Stimulated activated CD8-positive, alpha-beta memory T cell treated with anti-CD3 and anti-CD28 coated beads, Interleukin-4, amount 100 ng/mL, for 4 hours (primary cell): ENCODE data around the gene GJA4.
"Not testable (repeated sequence)": the region's sequence is repeated elsewhere in the genome, so short reads cannot be mapped to it uniquely, and the experiment has no call there.

Experiments
- DNase-seq, 2 donors: peaks; one replicate each; pipeline ENCODE4 v3.0.0-alpha.2; 2020; ENCODE audit warnings: low read depth in 2 of 2, low spot score in 1 of 2

GJA4 gene

DNA sequence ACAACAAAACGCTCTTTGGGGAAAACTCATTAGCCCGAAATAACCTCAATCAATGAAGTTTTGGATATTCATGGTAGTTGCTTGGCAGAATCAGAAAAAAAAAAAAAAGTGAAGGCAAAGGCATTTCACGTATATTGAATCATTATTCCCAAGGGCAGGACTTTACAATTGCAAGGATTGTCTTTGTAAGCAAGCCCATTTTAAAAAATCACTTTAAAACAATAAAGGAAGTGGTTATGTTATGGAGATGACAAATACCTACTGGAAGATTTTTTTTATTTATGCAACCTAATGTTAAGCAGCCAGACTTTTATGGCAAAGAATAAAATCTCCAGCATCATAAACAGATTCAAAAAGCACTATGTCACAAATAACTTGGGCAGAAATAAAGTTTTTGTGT, 23.9 kb upstream of the GJA4 start:
- no peak for DNase-seq

DNA sequence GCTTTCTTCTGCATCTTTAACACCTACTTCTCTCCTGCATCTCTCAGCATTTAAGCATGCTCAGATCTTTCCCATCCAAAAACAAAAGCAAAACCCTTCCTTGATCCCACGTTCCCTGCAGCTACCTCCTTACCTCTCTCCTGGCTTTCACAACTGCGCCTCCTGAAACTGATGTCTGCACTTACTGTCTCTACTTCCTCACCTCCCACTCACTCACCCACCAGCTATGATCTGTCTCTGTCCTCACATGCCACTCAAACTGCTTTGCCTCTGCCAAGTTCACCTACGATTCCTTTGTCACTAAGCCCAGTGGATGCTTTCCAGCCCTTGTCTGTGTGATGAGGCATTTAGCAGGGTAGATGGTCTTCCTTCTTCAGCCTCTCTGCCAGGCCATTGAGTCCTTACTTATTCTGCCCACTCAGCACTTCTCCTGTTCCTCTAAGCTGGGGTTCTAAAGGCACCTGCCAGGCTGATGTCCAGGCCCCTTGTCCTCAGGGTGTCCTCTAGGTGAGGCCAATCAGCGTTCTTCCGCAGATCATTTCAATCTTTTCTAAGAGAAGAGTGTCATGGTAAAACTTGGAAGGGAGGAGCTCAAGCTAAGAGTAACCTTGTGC, 21.8 kb upstream of the GJA4 start:
- no peak for DNase-seq

DNA sequence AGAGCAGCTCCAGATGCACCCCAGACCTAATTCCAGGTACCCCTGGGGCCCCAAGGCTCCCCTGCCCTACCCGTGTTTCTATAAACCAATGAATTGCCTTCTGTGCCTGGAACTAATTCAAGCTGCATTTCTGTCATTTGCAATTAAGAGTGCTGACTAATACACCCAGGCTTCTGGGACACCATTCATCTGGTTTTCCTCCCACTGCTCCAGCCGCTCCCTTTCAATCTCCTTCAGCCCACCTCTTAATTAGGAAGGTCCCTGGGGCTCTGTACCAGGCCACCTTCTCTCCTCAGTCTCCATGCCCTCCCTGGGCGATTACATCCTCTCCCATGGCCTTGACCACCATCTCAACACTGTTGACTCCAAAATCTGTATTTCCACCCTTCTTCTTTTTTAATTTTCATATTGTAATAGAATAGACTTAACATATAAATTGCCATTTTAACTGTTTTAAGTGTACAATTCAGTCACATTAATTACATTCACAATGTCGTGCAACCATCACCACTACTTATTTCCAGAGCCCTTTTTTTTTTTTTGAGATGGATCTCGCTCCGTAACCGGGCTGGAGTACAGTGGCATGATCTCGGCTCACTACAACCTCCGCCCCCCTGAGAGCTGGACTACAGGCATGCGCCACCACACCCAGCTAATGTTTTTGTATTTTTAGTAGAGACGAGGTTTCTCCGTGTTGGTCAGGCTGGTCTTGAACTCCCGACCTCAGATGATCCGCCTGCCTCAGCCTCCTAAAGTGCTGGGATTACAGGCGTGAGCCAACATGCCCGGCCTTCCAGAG, 21.0 kb upstream of the GJA4 start:
- no peak for DNase-seq

GRCh38 chr1:34773114-34773513, 19.7 kb upstream of the GJA4 start:
- DNase-seq: not testable (repeated sequence)

DNA sequence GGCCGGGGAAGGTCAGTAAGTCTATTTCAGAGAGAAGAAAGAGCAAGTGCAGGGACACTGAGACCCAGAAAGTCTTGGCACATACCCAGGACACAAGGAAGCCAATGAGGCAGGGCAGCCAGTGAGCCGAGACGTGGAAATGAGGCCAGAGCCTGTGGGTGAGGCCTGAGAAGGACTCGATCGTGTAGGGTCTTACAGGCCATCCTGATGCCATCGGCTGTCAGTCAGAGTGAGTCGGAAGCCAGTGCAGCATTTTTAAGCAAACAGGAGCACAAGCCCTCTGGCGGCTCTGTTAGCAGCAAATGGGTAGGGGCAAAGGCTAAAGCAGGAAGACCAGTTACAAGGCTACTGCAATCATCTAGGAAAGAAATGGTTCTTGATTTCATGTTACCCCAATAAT, 17.8 kb upstream of the GJA4 start:
- DNase-seq: no peak

DNA sequence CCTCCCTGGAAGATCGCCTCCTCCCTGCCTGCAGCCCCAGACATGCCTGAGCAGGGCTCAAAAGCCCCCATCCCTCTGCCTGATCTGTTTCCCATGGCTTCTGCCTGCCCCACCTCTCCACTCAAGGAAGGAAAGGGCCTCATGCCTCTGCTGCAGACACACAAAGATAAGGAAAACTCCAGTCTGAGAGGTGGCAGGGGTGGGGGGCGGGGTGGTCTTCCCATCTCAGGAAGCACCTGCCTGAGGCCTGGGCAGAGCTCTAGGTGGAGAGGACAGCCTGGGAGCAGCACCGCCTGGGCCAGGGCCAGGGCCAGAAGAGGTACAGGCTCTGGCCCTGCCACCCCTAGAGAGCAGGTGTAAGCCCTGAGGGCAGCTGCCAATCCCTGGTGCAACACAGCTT, 15.9 kb upstream of the GJA4 start:
- no peak for DNase-seq

GRCh38 chr1:34777519-34778321, 15.1 kb upstream of the GJA4 start:
- DNase-seq: no peak

GRCh38 chr1:34778381-34778780, 14.4 kb upstream of the GJA4 start:
- no peak for DNase-seq

DNA sequence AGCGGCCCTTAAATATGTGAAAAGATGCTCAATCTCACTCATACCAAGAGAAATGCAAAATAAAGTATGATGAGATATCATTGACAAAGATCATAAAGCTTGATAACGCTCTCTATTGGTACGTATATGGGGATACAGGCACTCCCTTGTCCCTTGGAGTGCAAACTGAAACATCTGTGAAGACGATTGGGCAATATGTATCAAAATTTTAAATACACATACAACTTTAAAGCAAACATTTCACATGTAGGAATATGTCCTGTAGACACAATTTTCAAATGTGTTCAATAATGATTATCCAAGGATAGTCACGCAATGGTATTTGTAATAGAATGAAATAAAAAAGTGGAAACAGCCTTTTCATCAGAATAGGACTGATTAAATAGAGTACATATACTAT, 13.8 kb upstream of the GJA4 start:
- DNase-seq: no peak

DNA sequence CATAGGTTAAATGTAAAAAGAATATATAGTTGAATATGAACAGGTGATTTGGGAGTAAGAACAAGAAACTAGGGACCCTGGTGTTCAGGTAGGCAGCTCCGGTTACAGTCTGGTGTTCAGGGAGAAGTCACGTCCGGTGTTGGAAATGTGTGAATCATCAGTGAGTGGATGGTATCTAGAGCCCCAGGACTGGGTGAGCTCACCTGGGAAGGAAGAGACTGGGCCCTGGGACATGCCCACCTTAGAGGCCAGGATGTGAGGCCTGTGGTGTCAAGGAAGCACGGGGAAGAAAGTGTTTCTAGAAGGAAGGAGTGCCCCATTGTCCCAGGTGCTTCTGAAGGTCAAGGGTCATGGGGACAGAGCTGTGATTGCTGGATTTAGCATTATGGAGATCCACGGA, 13.3 kb upstream of the GJA4 start:
- DNase-seq: no peak

DNA sequence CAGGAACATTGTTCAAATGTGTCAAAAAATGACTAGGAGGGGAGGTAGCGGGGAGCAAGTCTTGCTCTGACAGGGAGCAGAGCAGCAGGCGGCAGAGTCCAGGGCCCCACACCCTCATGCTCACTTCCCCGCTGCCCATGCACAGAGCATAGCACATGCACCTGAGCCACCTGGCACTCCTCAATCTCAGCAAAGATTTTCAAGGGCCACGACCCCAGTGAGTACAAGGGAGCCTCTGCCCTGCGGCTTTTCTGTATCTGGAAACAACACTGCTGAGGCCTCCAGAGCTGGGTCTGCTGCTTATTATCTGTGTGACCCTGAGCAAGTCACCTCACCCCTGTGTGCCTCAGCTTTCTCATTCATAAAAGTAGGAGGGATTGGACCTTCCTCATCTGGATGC, 12.8 kb upstream of the GJA4 start:
- no peak for DNase-seq

- DNase-seq: no peak
These were observed 12.3 kb upstream of the GJA4 start for GRCh38 chr1:34780528-34780927.

- DNase-seq: no peak
These were observed 11.5 kb upstream of the GJA4 start, which contains the start of gene GJB3 for GRCh38 chr1:34781071-34781843. GJB3 (plus strand) TSS chr1:34781214; CDS start chr1:34784763, 3,549 bp downstream.

DNA sequence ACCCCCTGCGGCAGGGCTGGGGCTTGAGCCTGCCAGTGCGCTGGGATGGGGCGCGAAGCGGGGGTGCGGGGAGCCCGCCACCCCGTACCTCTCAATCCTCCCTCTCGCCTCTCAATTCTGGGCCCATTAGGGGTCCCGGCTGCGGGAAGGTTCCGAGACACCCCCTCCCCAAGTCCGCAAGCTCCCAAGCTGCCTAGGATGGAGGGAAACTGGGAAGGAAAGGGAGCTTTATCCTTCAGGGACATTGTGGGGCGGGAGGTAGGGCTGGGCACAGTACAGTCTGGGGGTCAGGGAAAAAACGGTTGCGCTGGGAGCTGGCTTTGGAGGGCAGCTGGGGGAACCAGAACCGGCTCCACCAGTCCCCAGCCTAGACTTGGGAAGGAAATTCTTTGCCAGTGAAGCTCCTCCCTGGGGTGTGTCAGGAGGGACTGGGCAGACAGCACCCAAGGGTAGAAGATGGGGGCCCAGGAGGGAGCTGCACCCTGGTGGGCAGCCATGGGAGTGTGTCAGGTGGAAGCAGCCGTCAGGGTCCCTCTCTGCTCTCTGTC, 10.9 kb upstream of the GJA4 start:
- DNase-seq: no peak

GRCh38 chr1:34784751-34785221, 8.0 kb upstream of the GJA4 start:
- DNase-seq: no peak

- DNase-seq: no peak
These were observed 7.4 kb upstream of the GJA4 start for GRCh38 chr1:34785231-34785874.

DNA sequence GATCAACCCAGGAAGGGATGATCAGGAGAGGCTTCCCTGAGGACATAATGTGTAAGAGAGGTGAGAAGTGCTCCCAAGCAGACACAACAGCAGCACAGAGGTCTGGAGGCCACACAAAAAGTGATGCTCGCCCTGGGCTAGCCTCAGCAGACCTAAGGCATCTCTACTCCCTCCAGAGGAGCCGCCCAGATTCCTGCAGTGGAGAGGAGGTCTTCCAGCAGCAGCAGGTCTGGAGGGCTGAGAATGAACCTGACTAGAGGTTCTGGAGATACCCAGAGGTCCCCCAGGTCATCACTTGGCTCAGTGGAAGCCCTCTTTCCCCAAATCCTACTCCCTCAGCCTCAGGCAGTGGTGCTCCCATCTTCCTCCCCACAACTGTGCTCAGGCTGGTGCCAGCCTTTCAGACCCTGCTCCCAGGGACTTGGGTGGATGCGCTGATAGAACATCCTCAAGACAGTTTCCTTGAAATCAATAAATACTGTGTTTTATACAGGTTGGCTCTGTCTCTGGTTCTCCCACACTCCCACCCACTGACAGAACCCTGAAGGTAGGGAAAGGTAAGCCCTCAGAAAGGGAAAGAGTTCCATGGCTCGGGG, 6.8 kb upstream of the GJA4 start:
- DNase-seq: no peak

DNA sequence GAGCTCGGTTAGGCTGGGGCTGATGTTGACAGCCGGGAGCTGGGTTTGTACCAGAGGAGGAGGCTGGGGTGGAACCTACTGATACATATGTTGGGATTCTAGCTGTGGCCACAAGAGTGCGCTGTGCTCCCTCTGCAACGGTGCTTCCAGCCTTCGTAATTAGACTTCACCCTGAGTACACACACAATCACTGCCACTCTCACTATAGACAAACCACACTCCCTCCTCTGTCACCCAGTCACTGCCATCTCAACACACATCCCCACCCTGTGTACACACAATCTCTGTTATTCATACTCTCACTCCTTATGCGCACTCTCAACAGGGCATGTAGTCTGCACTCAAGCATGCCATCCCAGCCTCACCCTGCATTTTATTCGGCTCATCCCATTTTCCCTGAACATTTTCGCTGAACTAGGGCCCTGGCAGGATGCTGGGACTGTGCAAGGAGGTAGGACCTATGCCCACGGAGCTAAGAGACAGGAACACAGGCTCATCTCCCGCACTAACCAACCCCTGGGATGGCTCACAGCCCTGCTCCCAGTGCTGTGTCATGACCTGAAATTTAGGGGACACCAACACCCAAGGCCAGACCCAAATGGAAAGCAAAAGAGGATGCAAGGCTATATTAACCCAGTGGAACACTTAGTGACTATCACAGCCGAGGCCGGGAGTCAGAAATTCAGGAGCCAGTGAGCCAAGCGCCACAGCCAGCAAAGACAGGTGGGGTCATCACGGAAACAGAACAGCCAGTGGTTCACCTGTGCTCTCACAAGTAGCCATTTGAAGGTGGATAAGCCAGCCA, 6.1 kb upstream of the GJA4 start:
- peak; percentile 17 to 27 for DNase-seq
